Neural cell (in vitro differentiated cells): Measurements from ENCODE around the gene TSPAN9. TPM values are rescaled to one million over a fixed set of nuclear protein-coding genes. Genes with fewer than 3 reads are reported as not detected.

Experiments used
- H2AFZ ChIP-seq: fragments of 200-600, 300-800 bp; sonication (generic), shearing (Covaris generic); 2 replicates; pipeline ENCODE4 v1.6.0; 2014; ENCODE audit warnings: low read depth, mild to moderate bottlenecking, antibody characterized with exemption, low read length, moderate library complexity
- H3F3A ChIP-seq: fragments of 200-600 bp; shearing (Covaris generic); 2 replicates; pipeline ENCODE4 v1.6.1; 2016; ENCODE audit warnings: mild to moderate bottlenecking, moderate library complexity, mixed read lengths, antibody characterized with exemption, low read length; ENCODE audit not compliant: insufficient read depth, poor library complexity, severe bottlenecking
- H3K27ac ChIP-seq: fragments of 200-600, 300-800 bp; sonication (generic), shearing (Covaris generic); 2 replicates; pipeline ENCODE4 v1.5.1; 2014; ENCODE audit warnings: mild to moderate bottlenecking, low read length, moderate library complexity
- H3K27me3 ChIP-seq: fragments of 300-800, 200-600 bp; sonication (generic), shearing (Covaris generic); 2 replicates; pipeline ENCODE4 v1.6.0; 2014; ENCODE audit warnings: mild to moderate bottlenecking, low read depth, low read length, moderate library complexity; ENCODE audit not compliant: insufficient read depth
- H3K36me3 ChIP-seq: fragments of 300-800, 200-600 bp; sonication (generic), shearing (Covaris generic); 2 replicates; pipeline ENCODE4 v1.5.1; 2014; ENCODE audit warnings: mild to moderate bottlenecking, antibody characterized with exemption, low read length, moderate library complexity; ENCODE audit not compliant: insufficient read depth
- H3K4me2 ChIP-seq: fragments of 300-800, 200-600 bp; sonication (generic), shearing (Covaris generic); 2 replicates; pipeline ENCODE4 v1.6.0; 2014; ENCODE audit warnings: mild to moderate bottlenecking, low read length
- H3K4me3 ChIP-seq: fragments of 300-800, 200-600 bp; sonication (generic), shearing (Covaris generic); 2 replicates; pipeline ENCODE4 v1.5.1; 2014; ENCODE audit warnings: mild to moderate bottlenecking, low read length, moderate library complexity
- H3K79me2 ChIP-seq: fragments of 200-600 bp; shearing (Covaris generic); replicated peaks from 2 replicates; pipeline ENCODE4 v1.6.0; 2014; ENCODE audit warnings: mild to moderate bottlenecking, low read length, moderate library complexity; ENCODE audit not compliant: insufficient read depth
- H3K9ac ChIP-seq: fragments of 300-800, 200-600 bp; sonication (generic), shearing (Covaris generic); 2 replicates; pipeline ENCODE4 v1.6.1; 2016; ENCODE audit warnings: mild to moderate bottlenecking, low read length, mixed read lengths
- H3K9me2 ChIP-seq: fragments of 200-600 bp; shearing (Covaris generic); 2 replicates; pipeline ENCODE4 v1.6.1; 2016; ENCODE audit warnings: mild to moderate bottlenecking, low read length, mixed read lengths; ENCODE audit not compliant: insufficient read depth
- H3K9me3 ChIP-seq: fragments of 200-600, 300-800 bp; sonication (generic), shearing (Covaris generic); 2 replicates; pipeline ENCODE4 v1.6.1; 2016; ENCODE audit warnings: mild to moderate bottlenecking, mixed run types, low read length, moderate library complexity, mixed read lengths
- H4K20me1 ChIP-seq: fragments of 200-600 bp; shearing (Covaris generic); 2 replicates; pipeline ENCODE4 v1.6.1; 2016; ENCODE audit warnings: mild to moderate bottlenecking, mixed run types; ENCODE audit not compliant: insufficient read depth
- EP300 ChIP-seq: fragments of 450-650 bp; conservative IDR thresholded peaks from 2 replicates; pipeline ENCODE4 v1.6.1; 2014; ENCODE audit warnings: antibody characterized with exemption, mild to moderate bottlenecking, moderate library complexity; ENCODE audit not compliant: poor library complexity, severe bottlenecking
- EZH2 ChIP-seq: fragments of 200-600, 300-800 bp; shearing (Covaris generic), sonication (generic); IDR thresholded peaks from 2 replicates; pipeline ENCODE4 v1.6.1; 2014; ENCODE audit warnings: antibody characterized with exemption, low read length, borderline replicate concordance, mild to moderate bottlenecking; ENCODE audit not compliant: insufficient read depth, poor library complexity, severe bottlenecking
- MXI1 ChIP-seq: fragments of 450-650 bp; conservative IDR thresholded peaks from 2 replicates; pipeline ENCODE4 v1.6.1; 2014; ENCODE audit warnings: antibody characterized with exemption, mild to moderate bottlenecking; ENCODE audit not compliant: poor library complexity, severe bottlenecking
- POLR2AphosphoS5 ChIP-seq: IDR thresholded peaks from 2 replicates; pipeline ENCODE4 v1.6.1; 2012
- RAD21 ChIP-seq: fragments of 450-650 bp; conservative IDR thresholded peaks from 2 replicates; pipeline ENCODE4 v1.6.1; 2014; ENCODE audit warnings: antibody characterized with exemption, mild to moderate bottlenecking, moderate library complexity
- SMC3 ChIP-seq: fragments of 450-650 bp; conservative IDR thresholded peaks from 2 replicates; pipeline ENCODE4 v1.6.1; 2014; ENCODE audit warnings: antibody characterized with exemption, mild to moderate bottlenecking, moderate library complexity; ENCODE audit not compliant: poor library complexity
- TAF1 ChIP-seq: IDR thresholded peaks from 2 replicates; pipeline ENCODE4 v1.6.1; 2012; ENCODE audit warnings: low read depth
- polyA plus RNA-seq: library from polyadenylated mRNA; depleted of rRNA; stranded (reverse); fragments of >200 nt; gene quantifications from 2 replicates; pipeline ENCODE4 v1.2.3, GENCODE V29; 2014
- TF ChIP-seq, protein P1 (sequence below): fragments of 450-650 bp; IDR thresholded peaks from 2 replicates; pipeline ENCODE4 v1.5.1; 2014; ENCODE audit warnings: antibody characterized with exemption, mild to moderate bottlenecking, moderate library complexity; ENCODE audit not compliant: poor library complexity, severe bottlenecking
- TF ChIP-seq, protein P2 (sequence below): IDR thresholded peaks from 2 replicates; pipeline ENCODE4 v1.6.1; 2012; ENCODE audit warnings: borderline replicate concordance

TSPAN9 gene
- polyA plus RNA-seq, 1 donor from 2014 or later: 11.9 TPM

DNA sequence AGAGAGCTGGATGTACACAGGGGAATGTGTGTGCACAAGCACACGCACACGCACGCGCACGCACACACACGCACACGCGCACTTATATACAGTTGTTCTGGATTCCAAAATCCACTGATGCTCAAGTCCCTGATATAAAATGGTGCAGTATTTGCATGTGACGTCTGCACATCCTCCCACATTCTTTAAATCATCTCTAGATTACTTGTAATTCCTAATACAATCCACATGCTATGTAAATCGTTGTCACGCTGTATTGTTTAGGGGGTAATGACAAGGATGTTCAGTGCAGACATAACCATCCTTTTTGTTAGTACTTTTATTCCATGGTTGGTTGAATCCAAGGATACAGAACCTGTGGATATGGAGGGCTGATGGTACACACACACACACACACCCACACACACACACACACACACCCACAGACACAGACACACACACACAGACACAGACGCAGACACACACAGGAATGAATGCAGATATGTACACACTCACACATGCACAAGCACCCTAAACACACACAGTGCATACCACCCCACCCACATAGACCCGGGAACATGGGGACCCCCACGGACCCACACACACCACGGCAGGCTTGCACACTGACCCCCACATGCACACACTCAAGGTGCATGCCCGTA lies 225.3 kb downstream of the TSPAN9 start:
- Histone ChIP-seq H3K9ac (no peak overlapping the region), H2AFZ (no peak overlapping the region), H3K27me3 (no peaks in the 10 kb centered on the region), H3K9me3 (no peaks in the 10 kb centered on the region), H3K79me2 (no peaks in the 10 kb centered on the region), H3K4me3 (no peak overlapping the region), H3K27ac (no peak overlapping the region), H4K20me1 (no peaks in the 10 kb centered on the region), H3K4me2 (no peak overlapping the region), H3F3A (no peaks in the 10 kb centered on the region), H3K36me3 (no peaks in the 10 kb centered on the region), H3K9me2 (no peaks in the 10 kb centered on the region)
- TF ChIP-seq EZH2 (no peak), EP300 (no peak), MXI1 (no peak)

DNA sequence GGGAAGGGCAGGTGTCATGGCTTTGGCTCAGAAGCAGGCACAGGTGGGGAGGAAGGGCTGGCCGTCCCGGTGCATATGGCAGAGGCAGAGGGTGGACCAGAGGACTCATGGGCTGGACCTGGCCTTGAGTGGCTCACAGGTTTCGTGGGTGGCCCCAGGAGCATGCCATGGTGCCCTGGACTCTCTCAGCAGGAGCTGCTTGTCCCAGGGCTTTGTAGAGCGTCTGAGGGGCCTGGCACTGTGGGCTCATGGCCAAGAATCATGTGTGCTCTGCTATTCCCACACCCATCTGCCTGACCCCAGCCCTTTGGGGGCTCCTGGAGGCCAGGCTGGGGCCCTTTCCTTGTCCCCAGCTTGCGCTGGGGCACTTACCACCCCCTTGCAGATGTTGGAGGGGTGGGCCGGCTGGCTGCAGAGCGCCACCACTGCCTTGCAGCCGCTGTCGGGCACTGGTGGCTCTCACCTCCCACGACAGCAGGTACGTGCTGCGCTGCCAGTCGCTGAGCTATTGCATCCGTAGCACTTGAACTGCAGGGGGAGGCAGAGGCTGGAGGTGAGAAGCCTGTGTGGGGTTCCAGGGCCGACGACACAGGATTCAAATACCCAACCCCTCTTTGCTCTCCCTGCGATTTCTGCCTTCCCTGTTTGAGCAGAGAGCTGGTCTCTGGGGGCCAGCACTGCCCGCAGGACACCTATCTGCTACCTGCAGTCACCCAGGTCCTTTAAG lies 226.4 kb downstream of the TSPAN9 start:
- H3K27ac ChIP-seq: no peak overlapping the region

More for the DNA sequence above, 226.4 kb downstream of the TSPAN9 start:
- TF ChIP-seq RAD21 (peak; percentile 81), EP300 (no peak), EZH2 (no peak), POLR2AphosphoS5 (no peak), TAF1 (no peak), SMC3 (peak; percentile 81), MXI1 (no peak)
- TF ChIP-seq, protein P1, sequence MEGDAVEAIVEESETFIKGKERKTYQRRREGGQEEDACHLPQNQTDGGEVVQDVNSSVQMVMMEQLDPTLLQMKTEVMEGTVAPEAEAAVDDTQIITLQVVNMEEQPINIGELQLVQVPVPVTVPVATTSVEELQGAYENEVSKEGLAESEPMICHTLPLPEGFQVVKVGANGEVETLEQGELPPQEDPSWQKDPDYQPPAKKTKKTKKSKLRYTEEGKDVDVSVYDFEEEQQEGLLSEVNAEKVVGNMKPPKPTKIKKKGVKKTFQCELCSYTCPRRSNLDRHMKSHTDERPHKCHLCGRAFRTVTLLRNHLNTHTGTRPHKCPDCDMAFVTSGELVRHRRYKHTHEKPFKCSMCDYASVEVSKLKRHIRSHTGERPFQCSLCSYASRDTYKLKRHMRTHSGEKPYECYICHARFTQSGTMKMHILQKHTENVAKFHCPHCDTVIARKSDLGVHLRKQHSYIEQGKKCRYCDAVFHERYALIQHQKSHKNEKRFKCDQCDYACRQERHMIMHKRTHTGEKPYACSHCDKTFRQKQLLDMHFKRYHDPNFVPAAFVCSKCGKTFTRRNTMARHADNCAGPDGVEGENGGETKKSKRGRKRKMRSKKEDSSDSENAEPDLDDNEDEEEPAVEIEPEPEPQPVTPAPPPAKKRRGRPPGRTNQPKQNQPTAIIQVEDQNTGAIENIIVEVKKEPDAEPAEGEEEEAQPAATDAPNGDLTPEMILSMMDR: peak; percentile 71
- TF ChIP-seq, protein P2, sequence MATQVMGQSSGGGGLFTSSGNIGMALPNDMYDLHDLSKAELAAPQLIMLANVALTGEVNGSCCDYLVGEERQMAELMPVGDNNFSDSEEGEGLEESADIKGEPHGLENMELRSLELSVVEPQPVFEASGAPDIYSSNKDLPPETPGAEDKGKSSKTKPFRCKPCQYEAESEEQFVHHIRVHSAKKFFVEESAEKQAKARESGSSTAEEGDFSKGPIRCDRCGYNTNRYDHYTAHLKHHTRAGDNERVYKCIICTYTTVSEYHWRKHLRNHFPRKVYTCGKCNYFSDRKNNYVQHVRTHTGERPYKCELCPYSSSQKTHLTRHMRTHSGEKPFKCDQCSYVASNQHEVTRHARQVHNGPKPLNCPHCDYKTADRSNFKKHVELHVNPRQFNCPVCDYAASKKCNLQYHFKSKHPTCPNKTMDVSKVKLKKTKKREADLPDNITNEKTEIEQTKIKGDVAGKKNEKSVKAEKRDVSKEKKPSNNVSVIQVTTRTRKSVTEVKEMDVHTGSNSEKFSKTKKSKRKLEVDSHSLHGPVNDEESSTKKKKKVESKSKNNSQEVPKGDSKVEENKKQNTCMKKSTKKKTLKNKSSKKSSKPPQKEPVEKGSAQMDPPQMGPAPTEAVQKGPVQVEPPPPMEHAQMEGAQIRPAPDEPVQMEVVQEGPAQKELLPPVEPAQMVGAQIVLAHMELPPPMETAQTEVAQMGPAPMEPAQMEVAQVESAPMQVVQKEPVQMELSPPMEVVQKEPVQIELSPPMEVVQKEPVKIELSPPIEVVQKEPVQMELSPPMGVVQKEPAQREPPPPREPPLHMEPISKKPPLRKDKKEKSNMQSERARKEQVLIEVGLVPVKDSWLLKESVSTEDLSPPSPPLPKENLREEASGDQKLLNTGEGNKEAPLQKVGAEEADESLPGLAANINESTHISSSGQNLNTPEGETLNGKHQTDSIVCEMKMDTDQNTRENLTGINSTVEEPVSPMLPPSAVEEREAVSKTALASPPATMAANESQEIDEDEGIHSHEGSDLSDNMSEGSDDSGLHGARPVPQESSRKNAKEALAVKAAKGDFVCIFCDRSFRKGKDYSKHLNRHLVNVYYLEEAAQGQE: no peak
- no peaks in the 10 kb centered on the region for H3F3A ChIP-seq
- H3K4me2 ChIP-seq: no peak overlapping the region
- H3K9ac ChIP-seq: no peak overlapping the region
- no peaks in the 10 kb centered on the region for H3K9me2 ChIP-seq
- H2AFZ ChIP-seq: no peak overlapping the region
- no peaks in the 10 kb centered on the region for H3K27me3 ChIP-seq
- H3K9me3 ChIP-seq: no peaks in the 10 kb centered on the region
- H3K36me3 ChIP-seq: no peaks in the 10 kb centered on the region
- H3K4me3 ChIP-seq: no peak overlapping the region
- no peaks in the 10 kb centered on the region for H4K20me1 ChIP-seq
- no peaks in the 10 kb centered on the region for H3K79me2 ChIP-seq
